ENCODE measurements around the gene PSD2.

The PSD2 gene

GRCh38 chr5:139838381-139839197 lies 43.0 kb downstream of the PSD2 start:
- no peak for DNase-seq (ENCODE audit: low read depth)

GRCh38 chr5:139839232-139839815 lies 43.7 kb downstream of the PSD2 start:
- no peak for DNase-seq (ENCODE audit: low read depth)

DNA sequence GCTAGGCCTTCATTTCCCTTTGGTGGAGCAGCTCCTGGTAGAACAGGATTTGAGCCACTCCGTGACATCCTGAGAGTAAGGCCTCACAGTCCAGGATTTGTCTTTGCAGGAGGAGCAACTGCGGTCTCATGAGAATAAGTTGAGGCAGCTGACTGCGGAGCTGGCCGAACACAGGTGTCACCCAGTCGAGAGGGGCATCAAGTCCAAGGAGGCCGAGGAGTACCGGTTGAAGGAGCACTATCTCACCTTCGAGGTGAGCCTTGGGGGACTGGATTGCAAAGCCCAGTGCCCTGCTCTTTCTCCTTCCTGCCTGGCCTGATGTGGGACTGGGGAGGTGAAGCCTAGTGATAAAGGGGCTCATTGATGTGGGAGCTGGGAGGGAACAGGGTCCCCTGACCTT lies 44.3 kb downstream of the PSD2 start:
- no peak for DNase-seq (ENCODE audit: low read depth)

DNA sequence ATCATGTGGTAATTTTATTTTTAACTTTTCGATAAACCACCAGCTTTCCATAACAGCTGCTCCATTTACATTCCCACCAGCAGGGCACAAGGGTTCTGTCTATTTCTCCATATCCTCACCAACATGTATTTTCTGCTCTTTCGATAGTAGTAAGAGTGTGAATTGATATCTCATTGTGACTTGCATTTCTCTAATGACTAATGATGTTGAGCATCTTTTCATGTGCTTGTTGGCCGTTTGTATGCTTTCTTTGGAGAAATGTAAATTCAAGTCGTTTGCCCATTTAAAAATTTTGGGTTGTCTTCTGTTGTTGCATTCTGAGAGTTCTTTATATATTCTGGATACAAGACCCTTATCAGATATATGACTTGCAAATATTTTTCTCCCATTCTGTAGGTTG lies 45.9 kb downstream of the PSD2 start:
- no peak for DNase-seq (ENCODE audit: low read depth)

DNA sequence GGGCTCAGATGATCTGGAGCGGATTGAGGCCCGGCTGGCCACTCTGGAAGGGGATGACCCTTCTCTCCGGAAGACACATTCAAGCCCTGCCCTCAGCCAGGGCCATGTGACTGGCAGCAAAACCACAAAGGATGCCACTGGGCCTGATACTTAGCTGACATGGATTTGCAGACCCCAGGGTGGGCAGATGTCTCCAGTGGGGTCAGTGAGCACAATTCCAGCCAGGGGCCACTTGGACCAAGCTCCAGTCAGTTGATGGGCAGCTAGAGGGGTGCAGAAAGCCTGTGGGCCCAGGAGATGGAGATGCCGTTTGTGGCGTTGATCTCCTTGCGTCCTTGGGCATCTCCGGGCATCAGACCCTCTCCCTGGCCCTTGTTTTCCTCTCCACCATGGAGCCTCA lies 46.7 kb downstream of the PSD2 start:
- DNase-seq (ENCODE audit: low read depth): no peak

DNA sequence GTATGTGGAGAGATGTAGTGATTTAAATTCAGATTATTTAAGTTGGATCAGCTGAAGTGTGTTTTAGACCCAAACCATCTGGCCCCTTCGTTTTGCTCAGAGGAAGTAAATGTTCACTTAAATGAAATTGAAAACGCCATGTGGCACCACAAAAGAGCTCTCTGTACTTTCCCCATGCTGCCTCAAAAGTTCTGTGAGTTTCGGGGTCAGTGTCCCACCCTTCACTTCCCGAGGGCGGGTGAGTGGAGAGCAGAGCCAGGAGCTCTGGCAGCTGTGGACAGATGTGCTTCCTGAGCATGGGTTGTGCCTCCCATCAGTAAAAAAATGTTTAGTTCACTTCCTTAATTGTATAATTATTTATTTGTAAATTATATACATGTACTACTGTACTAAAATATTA lies 48.4 kb downstream of the PSD2 start:
- no peak for DNase-seq (ENCODE audit: low read depth)

DNA sequence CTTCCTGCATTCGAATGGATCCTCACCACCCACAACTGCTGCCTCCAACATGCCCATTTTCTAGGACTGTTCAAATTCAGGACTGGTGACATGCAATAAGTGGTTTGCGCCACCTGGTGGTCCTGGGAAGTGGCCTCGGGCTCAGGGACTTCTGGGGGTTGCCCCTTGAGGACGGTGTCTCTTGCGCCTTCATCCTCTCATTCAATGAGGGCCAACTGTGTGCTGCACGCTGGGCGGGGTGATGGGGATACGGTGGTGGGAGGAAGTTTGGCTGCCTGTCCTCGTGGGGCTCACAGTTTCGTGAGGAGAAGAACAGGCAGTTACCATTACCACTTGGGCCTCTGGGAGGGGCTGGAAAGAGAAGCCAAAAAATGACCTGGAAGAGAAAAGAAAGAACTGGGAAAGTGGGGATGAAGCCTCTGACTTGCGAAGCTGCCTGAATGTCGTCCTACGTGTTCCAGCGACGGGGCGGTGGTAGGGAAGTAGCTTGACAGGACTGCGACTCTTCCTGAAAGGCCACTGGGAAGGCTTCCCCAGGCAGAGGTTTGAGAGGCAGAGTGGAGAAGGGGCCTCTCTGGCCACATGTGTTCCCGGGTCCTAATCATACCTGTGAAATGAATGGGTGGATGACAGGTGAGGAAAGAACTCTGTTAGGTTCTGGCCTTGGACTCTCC lies 49.0 kb downstream of the PSD2 start:
- peak; percentile 61 for DNase-seq (ENCODE audit: low read depth)

- DNase-seq (ENCODE audit: low read depth): no peak
Measured at GRCh38 chr5:139845846-139846681, 50.5 kb downstream of the PSD2 start.

DNA sequence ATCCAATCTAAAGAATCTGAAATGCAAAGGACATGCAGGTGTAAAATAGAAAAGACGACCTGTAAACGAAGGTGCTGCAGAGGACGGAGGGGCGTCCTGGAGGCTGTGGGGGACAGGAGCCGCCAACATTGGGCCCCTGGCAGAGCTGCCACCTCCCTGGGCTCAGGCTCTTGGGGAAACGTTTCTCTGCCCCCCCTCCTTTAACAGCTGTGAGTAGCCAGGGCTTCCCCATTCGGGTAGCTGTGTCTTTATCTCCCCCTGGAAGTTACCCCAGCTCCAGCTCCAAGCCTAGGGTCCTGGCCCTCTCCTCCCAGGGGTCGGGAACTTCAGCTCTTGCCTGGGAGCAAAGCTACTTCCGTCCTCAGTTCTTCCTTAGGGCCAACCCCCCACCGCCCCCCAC lies 51.5 kb downstream of the PSD2 start:
- DNase-seq (ENCODE audit: low read depth): no peak

GRCh38 chr5:139847790-139848507 lies 52.3 kb downstream of the PSD2 start:
- peak; percentile 66 for DNase-seq (ENCODE audit: low read depth)

DNA sequence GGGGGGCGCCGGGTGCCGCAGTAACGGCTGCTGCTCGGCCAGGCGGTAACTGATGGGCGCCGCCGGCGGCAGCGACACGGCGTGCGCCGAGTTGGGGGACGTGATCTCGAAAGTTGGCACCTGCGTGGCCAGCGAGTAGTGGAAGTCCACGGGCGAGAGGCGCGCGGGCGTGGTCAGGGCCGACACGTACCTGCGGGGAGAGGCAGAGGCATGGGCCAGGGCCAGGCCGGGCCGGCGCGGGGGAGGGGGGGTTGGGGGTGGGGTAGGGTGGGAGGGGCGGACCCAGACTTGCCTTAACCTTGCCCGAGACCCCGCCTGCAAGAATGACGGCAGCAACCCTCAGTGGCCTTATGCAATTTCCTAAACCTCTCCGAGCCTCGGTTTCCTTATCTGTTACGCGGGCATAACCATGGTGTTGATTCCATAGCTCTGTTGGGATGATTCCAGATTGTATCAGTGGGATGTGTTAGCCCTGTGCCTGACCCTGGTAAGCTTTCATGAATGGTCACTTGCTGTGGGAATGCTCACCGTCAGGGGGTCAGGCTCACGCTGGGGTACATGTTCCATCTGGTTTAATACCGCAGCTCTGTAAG lies 53.0 kb downstream of the PSD2 start:
- DNase-seq (ENCODE audit: low read depth): peak; percentile 7

DNA sequence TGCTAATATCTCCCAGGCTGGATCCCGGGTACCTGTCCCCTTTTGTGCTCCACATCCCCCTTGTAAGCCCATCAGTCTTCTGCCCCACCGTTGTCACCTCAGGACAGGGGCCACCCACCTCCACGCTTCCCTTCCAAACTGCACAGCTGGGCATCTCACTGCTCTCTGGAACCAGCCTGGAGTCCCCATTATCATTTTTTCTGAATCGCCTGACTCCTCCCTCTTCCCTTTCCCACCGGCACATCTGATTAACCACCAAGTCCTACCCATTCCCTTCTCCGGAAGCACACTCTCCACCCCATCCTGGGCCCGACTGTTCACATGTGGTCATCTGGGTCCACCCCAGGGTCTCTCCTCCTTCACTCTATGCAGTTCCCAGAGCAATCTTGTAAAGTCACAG lies 53.9 kb downstream of the PSD2 start:
- DNase-seq (ENCODE audit: low read depth): no peak

GRCh38 chr5:139849942-139850341 lies 54.3 kb downstream of the PSD2 start:
- no peak for DNase-seq (ENCODE audit: low read depth)

GRCh38 chr5:139850423-139851016 lies 54.9 kb downstream of the PSD2 start:
- DNase-seq (ENCODE audit: low read depth): no peak

- DNase-seq (ENCODE audit: low read depth): no peak
Measured at GRCh38 chr5:139851558-139851957, 56.0 kb downstream of the PSD2 start.

DNA sequence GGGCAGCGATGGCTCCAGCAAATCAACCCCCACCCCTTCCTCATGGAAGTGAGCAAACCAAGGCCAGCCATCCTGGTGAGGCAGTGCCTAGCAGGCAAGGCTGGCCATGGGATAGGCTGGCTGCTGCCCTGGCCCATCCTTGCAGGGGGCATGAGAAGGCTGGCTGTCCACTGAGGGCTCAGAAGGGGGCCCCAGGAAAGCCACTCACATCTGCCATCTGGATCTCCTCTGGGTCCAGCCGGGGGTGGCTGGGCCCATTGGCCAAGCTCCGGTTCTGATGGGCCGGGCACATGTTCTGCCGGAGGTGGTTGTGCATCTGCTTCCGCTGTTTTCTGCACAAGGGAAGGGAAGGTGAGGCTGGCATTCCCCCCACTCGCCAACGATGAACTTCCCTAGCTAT lies 57.1 kb downstream of the PSD2 start:
- no peak for DNase-seq (ENCODE audit: low read depth)

- no peak for DNase-seq (ENCODE audit: low read depth)
Measured at GRCh38 chr5:139854029-139854605, 58.5 kb downstream of the PSD2 start.

DNA sequence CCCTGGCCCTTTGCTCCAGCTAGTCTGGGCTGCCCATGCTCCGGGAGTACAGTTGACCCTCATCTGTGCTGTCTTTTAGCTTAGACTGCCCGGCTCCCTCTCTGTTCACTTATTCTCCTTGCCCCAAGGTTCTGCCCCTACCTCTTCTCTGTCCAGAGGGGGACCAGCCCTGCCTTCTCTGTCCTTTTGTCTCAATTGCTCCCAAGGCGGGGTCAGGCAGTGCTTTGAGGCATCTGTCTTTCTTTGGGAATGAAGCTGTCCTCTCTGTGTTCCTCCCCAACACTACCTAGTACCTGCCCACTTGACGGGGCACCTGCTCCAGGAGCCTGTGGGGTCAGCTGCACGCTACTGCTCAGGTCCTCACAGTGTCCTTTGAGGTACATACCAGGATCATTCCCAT lies 59.3 kb downstream of the PSD2 start:
- DNase-seq (ENCODE audit: low read depth): no peak

DNA sequence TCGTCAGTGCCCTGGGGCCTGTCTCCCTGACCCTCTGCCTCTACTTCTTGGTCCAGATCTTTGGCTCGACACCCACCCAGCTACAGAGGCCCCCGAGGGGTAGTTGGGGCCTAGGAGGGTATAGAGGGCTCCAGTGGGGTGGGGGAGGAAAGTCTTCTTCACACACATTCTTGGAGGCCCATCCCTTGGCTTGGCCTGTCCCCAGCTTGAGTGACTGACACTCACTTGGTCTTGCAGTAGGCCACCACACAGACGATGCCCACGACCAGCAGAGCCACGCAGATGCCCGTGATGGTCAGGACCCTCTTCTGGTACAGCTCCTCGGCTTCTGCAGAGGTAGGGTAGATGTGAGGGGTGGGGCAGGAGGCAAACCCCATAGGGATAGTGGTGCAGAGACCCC lies 59.8 kb downstream of the PSD2 start:
- DNase-seq (ENCODE audit: low read depth): no peak

GRCh38 chr5:139855946-139856540 lies 60.4 kb downstream of the PSD2 start:
- DNase-seq (ENCODE audit: low read depth): no peak
